Left lobe of liver (tissue), 2 donors: ENCODE data around the gene SGK1. TPM values are rescaled to one million over a fixed set of nuclear protein-coding genes. Genes with fewer than 3 reads are reported as not detected.
"Not testable (repeated sequence)": the region's sequence is repeated elsewhere in the genome, so short reads cannot be mapped to it uniquely, and the experiment has no call there.

ENCODE experiments used
- ATAC-seq: fragments of 200-7000 bp; cut with Tn5 transposase; one replicate; pipeline ENCODE4 v1.9.1; 2020; ENCODE audit warnings: mild to moderate bottlenecking, moderate library complexity
- DNase-seq: peaks from one replicate; pipeline ENCODE4 v3.0.0-alpha.2; 2020; ENCODE audit warnings: low spot score
- total RNA-seq: library from RNA; stranded (reverse); gene quantifications from one replicate; pipeline ENCODE4 v1.2.1, GENCODE V29; 2021
- donor health status: DM: no; HTN: no; CAD: no; lungs with moderate emphysema.
- donor health status: DM: no; HTN: yes; CAD: no.

The SGK1 gene
- total RNA-seq, 1 donor from 2014 or later: 23.1 TPM

- ATAC-seq (no peak), DNase-seq (no peak)
Observed at GRCh38 chr6:134328792-134329191, 10.9 kb upstream of the SGK1 start.

- no peak for DNase-seq
- no peak for ATAC-seq
Observed at GRCh38 chr6:134328138-134328537, 10.2 kb upstream of the SGK1 start.

- not testable (repeated sequence) for ATAC-seq, DNase-seq
Observed at GRCh38 chr6:134326192-134326591, 8.3 kb upstream of the SGK1 start.

GRCh38 chr6:134324766-134325165 lies 6.9 kb upstream of the SGK1 start:
- no peak for ATAC-seq

GRCh38 chr6:134324141-134324540 lies 6.2 kb upstream of the SGK1 start:
- DNase-seq (no peak), ATAC-seq (no peak)

More at GRCh38 chr6:134324766-134325165, 6.9 kb upstream of the SGK1 start:
- DNase-seq: no peak

GRCh38 chr6:134323698-134324097 lies 5.8 kb upstream of the SGK1 start:
- DNase-seq (no peak), ATAC-seq (no peak)

- ATAC-seq: no peak
Observed at GRCh38 chr6:134323294-134323693, 5.4 kb upstream of the SGK1 start.

GRCh38 chr6:134322216-134322615 lies 4.3 kb upstream of the SGK1 start:
- no peak for ATAC-seq
- DNase-seq: no peak

More at GRCh38 chr6:134323294-134323693, 5.4 kb upstream of the SGK1 start:
- no peak for DNase-seq

- DNase-seq (no peak), ATAC-seq (no peak)
Observed at GRCh38 chr6:134321246-134321645, 3.3 kb upstream of the SGK1 start.

GRCh38 chr6:134319686-134320085 lies 1.8 kb upstream of the SGK1 start:
- DNase-seq, ATAC-seq: not testable (repeated sequence)

- DNase-seq (no peak), ATAC-seq (no peak)
Observed at GRCh38 chr6:134318974-134319281, 1.0 kb upstream of the SGK1 start.

- DNase-seq (no peak), ATAC-seq (no peak)
Observed at GRCh38 chr6:134318236-134318973, 493 bp upstream of the SGK1 start.

GRCh38 chr6:134316733-134317431 lies 1.0 kb downstream of the SGK1 start:
- no peak for ATAC-seq

GRCh38 chr6:134315974-134316441 lies 1.9 kb downstream of the SGK1 start:
- ATAC-seq: no peak
- no peak for DNase-seq

More at GRCh38 chr6:134316733-134317431, 1.0 kb downstream of the SGK1 start:
- no peak for DNase-seq

- DNase-seq (no peak), ATAC-seq (no peak)
Observed at GRCh38 chr6:134315189-134315588, 2.7 kb downstream of the SGK1 start.

GRCh38 chr6:134314006-134314821 lies 3.7 kb downstream of the SGK1 start:
- ATAC-seq (no peak), DNase-seq (no peak)

- ATAC-seq (no peak), DNase-seq (no peak)
Observed at GRCh38 chr6:134312038-134312660, 5.8 kb downstream of the SGK1 start.

GRCh38 chr6:134310817-134311216 lies 7.1 kb downstream of the SGK1 start:
- ATAC-seq (no peak), DNase-seq (no peak)

- DNase-seq: no peak
- ATAC-seq: no peak
Observed at GRCh38 chr6:134309983-134310605, 7.8 kb downstream of the SGK1 start.

GRCh38 chr6:134309227-134309626 lies 8.7 kb downstream of the SGK1 start:
- no peak for ATAC-seq
- DNase-seq: no peak

- ATAC-seq: no peak
- no peak for DNase-seq
Observed at GRCh38 chr6:134308800-134309199, 9.1 kb downstream of the SGK1 start.
